GM18909 (cell line): Measurements from ENCODE around the gene SMARCC2.
"Not testable (repeated sequence)": the region's sequence is repeated elsewhere in the genome, so short reads cannot be mapped to it uniquely, and the experiment has no call there.

ENCODE experiments used
- ATAC-seq: cut with Tn5 transposase; IDR thresholded peaks from one replicate; pipeline ENCODE4 v1.9.1; 2021; ENCODE audit warnings: mild to moderate bottlenecking; ENCODE audit not compliant: unreplicated experiment, poor library complexity

The SMARCC2 gene

DNA sequence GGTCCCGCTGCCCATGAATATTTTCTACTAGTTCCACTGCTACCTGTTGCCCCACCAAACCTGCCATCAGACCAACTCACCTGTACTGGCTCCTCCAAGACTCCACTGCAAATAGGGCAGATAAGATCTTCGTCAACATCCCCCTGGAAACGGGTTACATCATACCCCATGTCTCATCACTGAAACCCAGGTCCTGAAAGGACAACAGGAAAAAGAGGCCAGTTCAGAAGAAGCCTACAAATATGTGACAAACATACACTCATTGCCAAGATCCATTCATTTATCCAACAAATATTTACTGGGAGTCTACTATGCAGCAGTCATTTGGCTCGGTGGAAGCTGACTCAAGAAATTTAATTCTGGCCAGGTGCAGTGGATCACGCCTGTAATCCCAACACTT lies 24.6 kb upstream of the SMARCC2 start:
- no peak for ATAC-seq

DNA sequence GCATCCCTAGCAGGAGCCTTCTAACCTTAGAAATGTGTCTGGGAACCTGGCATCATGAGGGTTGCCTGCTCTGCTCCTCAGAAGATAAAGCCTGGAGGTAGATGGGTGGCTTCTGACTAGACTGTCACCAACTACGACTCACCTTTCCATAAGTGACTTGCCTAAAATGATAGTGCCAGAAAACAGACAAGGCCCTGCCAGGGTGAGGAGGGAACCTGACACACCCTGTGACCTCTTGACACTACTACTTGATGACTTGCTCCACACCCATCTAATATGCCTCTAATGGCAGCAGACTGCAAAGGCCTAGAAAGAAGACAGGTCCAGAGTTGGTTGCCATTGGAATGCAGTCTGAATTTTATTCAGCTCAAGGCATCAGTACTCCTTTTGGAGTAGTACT lies 23.1 kb upstream of the SMARCC2 start:
- no peak for ATAC-seq

DNA sequence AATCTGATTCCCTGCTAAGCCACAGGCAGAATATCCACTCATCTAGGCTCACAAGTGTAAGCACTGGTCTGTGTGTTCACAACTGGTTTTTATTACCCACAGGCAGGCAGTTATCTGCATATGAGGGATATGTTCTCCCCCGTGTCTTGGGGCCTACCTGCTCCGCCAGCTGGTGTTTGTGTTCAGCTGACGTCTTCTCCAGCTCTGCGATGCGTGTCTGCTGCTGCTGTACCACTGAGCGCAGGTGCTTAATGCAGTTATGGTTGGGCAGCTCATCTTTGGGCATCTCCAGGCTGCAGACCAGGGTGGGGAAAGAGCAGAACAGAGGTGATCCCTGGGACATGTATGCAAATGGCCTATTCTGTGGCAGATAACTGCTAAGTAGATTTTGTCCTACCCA lies 18.7 kb upstream of the SMARCC2 start:
- ATAC-seq: no peak

GRCh38 chr12:56206452-56207166 lies 17.3 kb upstream of the SMARCC2 start:
- ATAC-seq: no peak

DNA sequence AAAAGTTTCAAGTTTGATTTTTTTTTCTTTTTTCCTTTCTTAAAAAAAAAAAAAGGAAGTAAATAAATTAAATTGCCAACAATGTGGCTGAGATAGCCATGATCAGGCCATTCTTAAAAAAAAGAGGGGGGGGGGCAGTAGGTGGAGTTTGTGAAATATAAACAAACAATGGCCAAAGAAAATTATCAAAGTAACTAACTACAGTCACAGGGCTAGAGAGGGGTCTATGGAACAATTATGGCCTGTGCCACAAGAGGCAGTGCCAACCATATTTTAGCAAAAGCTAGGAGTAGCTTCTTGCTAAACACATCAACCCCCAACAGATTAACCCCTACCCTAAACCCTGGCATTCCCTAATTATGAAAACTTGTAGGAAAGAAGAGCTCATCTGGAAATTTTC lies 16.2 kb upstream of the SMARCC2 start:
- ATAC-seq: no peak

DNA sequence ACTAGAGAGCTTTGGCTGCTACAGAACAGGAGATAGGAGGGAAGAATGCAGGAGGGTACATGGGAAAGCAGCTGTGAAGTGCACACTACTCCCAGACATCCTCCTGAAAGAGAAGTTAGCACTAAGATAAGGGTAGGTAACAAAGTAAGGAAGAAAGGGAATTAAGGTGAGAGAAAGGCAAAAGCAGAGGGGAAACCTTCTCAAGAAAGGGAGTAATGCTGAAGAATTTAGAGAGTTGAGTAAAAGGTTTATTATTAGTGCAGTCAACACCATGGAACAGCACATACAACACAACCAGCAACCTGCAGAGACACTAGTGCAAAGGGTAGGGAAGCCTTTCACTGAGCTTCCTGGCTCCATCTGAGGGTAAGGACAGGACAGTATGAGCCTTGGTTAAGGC lies 15.0 kb upstream of the SMARCC2 start:
- ATAC-seq: no peak

DNA sequence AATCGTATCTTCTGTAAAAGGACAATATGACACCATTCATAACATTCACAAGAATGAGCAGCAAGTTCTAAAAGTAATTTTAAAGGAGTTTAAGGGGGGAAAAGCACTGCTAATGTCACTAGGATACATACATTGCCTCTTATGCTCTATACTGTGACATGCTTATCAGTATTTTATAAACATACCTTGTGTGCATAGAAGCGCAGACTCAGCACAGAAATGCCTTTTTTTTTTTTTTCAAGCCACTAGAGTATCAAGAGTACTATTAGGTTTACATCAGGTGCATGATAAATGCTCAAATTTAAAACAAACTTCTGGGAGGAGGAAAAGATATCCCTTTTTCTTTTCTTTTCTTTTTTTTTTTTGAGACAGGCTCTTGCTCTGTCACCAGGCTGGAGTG lies 13.6 kb upstream of the SMARCC2 start:
- ATAC-seq: no peak

DNA sequence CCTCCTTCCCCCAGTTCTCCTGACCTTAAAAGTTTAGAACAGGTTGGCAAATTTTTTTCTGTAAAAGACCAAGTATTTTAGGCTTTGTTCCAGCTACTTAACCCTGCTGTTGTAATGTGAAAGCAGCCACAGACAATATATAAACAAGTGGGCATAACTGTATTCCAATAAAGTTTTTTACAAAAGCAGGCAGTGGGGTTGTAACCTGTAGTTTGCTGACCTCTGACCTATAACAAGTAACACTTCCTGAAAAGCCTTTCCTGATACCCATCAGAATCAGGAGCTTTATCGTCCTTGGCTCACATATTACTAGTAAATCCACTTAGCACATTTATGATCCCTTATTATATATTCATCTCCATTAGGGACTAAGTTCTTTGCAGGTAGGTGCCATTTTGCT lies 13.1 kb upstream of the SMARCC2 start:
- ATAC-seq: no peak

GRCh38 chr12:56198836-56199235 lies 9.6 kb upstream of the SMARCC2 start:
- no peak for ATAC-seq

GRCh38 chr12:56197921-56198635 lies 8.8 kb upstream of the SMARCC2 start:
- ATAC-seq: no peak

GRCh38 chr12:56196818-56197550 lies 7.7 kb upstream of the SMARCC2 start:
- not testable (repeated sequence) for ATAC-seq

- ATAC-seq: no peak
Measured at GRCh38 chr12:56193025-56193578, 3.8 kb upstream of the SMARCC2 start.

DNA sequence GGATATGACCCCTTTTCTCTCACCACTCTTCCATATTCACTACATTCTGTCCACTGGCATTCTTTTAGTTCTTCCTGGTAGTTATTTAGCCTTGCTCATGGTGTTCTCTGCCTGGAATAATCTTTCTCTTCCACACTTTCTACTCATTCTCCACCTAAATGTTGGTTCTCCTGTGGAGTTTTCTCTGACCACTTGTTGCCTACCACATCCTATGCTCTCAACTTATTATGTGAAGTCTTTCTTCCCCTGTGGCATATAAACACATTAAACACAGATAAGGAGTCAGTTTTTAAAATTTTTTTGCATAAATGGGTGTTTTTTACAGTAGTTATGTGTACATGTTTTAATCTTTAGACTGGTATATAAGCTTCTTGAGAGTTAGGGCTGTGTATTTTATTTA lies 3.3 kb upstream of the SMARCC2 start:
- no peak for ATAC-seq

GRCh38 chr12:56190695-56191155 lies 1.4 kb upstream of the SMARCC2 start:
- no peak for ATAC-seq

DNA sequence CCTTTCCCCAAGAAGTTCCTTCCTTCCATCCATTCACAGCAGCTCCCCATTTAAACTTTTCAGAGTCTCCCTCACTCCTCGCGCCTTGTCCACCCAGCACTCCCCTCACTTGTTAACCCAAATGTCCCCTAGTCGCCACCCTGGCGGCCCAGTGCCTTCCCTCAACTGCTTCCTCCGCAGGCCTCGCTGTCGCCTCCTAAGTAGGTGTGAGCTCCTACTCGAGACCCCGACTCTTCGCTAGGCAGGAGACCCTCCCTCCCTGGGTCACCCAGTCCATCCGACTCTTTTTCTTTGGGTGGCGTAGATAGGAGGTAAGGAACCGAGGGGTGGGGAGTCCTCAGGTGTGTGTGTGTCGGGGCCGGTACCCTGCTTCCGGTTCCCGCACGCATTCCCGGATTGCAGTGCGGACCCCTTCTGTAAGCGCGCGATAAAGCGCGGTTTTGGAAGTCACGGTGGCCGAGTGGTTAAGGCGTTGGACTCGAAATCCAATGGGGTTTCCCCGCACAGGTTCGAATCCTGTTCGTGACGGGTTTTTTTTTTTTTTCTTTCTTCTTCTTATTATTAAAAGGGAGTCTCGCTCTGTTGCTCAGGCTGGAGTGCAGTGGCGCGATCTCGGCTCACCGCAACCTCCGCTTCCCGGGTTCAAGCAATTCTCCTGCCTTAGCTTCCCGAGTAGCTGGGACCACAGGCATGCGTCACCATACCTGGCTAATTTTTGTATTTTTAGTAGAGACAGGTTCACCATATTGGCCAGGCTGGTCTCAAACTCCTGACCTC lies 823 bp upstream of the SMARCC2 start:
- ATAC-seq: peak; percentile 41

DNA sequence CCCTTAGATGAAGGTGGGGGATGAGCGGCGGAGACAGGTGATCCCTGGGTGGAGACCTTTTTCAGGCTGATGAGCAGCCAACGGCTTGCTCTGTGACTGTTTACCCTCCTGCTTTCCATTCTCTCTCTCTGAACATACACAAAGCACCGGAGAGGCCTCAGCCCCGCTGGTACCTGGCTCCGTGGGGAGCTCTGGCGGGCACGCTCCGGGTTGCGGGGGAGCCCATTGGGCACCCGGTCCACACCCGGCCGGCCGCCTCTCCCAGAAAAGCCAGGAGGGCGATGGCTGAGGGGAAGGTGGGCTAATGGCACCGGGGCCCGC lies 545 bp downstream of the SMARCC2 start:
- no peak for ATAC-seq

- no peak for ATAC-seq
Measured at GRCh38 chr12:56188131-56188777, 1.0 kb downstream of the SMARCC2 start.

DNA sequence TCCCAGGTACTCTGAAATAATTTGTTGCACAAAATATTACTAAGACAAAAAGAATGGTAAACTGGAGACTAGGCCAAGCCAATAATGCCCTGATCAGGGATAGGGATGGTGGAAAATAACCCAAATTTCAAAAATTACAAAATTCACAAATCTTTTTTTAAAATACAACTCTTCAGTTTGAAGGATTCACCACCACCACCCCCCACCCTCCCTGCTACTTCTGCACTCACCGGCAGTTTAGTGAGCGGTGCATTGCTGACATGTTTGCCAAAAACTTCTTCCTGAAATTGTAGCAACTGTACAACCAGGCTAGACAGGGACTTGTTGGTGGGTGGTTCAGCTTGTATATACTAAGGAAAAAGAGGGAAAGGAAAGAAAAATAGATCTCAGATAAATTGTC lies 2.3 kb downstream of the SMARCC2 start:
- ATAC-seq: no peak

DNA sequence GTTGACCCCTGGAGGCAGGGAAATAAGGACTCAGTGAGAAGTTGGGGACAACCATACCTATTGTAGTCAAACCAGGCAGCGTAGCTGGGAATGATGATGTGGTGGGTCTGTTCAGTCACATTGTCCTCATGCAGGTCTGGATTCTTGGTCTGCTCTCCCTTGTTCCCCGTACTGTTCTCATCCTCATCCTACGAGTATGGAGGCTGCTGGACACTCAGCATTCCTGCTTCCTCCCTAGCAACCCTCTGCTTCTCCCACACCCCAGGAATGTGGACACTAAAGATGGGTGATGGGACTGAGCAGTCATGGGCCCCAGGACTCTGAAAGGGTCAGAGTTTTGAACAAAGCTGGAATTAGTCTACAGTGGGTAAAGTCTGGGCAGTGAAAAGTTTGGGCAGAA lies 10.9 kb downstream of the SMARCC2 start:
- no peak for ATAC-seq

GRCh38 chr12:56172839-56173238 lies 16.4 kb downstream of the SMARCC2 start:
- no peak for ATAC-seq
